Activated CD4-positive, alpha-beta T cell treated with anti-CD3 and anti-CD28 coated beads, Interleukin-2, Interleukin-6, amounts not matched to agents 100 ng/mL and 50 ng/mL, durations not matched to agents 16 hours and 8 hours (primary cell): ENCODE data around the gene ATRNL1.
"Not testable (repeated sequence)": the region's sequence is repeated elsewhere in the genome, so short reads cannot be mapped to it uniquely, and the experiment has no call there.

Experiments
- DNase-seq: peaks from one replicate; pipeline ENCODE4 v3.0.0-alpha.2; 2020

Gene ATRNL1

GRCh38 chr10:115773832-115774231, 680.7 kb downstream of the ATRNL1 start:
- DNase-seq: no peak

- DNase-seq: no peak
Observed at GRCh38 chr10:115774721-115775120, 681.6 kb downstream of the ATRNL1 start.

- DNase-seq: no peak
Observed at GRCh38 chr10:115777646-115778045, 684.5 kb downstream of the ATRNL1 start.

GRCh38 chr10:115790220-115790619, 697.1 kb downstream of the ATRNL1 start:
- DNase-seq: no peak

GRCh38 chr10:115795964-115796363, 702.8 kb downstream of the ATRNL1 start:
- no peak for DNase-seq

- no peak for DNase-seq
Observed at GRCh38 chr10:115801457-115801856, 708.3 kb downstream of the ATRNL1 start.

- no peak for DNase-seq
Observed at GRCh38 chr10:115801992-115802391, 708.8 kb downstream of the ATRNL1 start.

GRCh38 chr10:115802911-115803310, 709.7 kb downstream of the ATRNL1 start:
- no peak for DNase-seq

- no peak for DNase-seq
Observed at GRCh38 chr10:115814542-115814941, 721.4 kb downstream of the ATRNL1 start.

- no peak for DNase-seq
Observed at GRCh38 chr10:115818012-115818411, 724.8 kb downstream of the ATRNL1 start.

- no peak for DNase-seq
Observed at GRCh38 chr10:115826396-115826795, 733.2 kb downstream of the ATRNL1 start.

- no peak for DNase-seq
Observed at GRCh38 chr10:115827231-115828009, 734.3 kb downstream of the ATRNL1 start.

GRCh38 chr10:115828182-115828581, 735.0 kb downstream of the ATRNL1 start:
- DNase-seq: not testable (repeated sequence)

GRCh38 chr10:115829521-115830205, 736.5 kb downstream of the ATRNL1 start:
- no peak for DNase-seq

GRCh38 chr10:115830265-115830970, 737.3 kb downstream of the ATRNL1 start:
- no peak for DNase-seq

GRCh38 chr10:115831016-115831415, 737.9 kb downstream of the ATRNL1 start:
- no peak for DNase-seq

- DNase-seq: no peak
Observed at GRCh38 chr10:115833119-115833518, 740.0 kb downstream of the ATRNL1 start.

GRCh38 chr10:115844591-115844990, 751.4 kb downstream of the ATRNL1 start:
- DNase-seq: no peak

GRCh38 chr10:115845921-115846320, 752.8 kb downstream of the ATRNL1 start:
- DNase-seq: no peak

- DNase-seq: no peak
Observed at GRCh38 chr10:115846528-115846927, 753.4 kb downstream of the ATRNL1 start.

GRCh38 chr10:115849197-115849596, 756.0 kb downstream of the ATRNL1 start:
- DNase-seq: no peak

- DNase-seq: no peak
Observed at GRCh38 chr10:115850666-115851065, 757.5 kb downstream of the ATRNL1 start.

- DNase-seq: no peak
Observed at GRCh38 chr10:115851695-115852094, 758.5 kb downstream of the ATRNL1 start.
